ENCODE measurements around the gene BMPR1B. TPM values are rescaled to one million over a fixed set of nuclear protein-coding genes. Genes with fewer than 3 reads are reported as not detected.
"Not testable (repeated sequence)": the region's sequence is repeated elsewhere in the genome, so short reads cannot be mapped to it uniquely, and the experiment has no call there.

BMPR1B gene
- total RNA-seq, 1 experiment from 2014 or later, result 0.42 TPM

- DNase-seq, result no peak
- Histone ChIP-seq H3K36me3 (replicated peaks; ENCODE audit: control insufficient read depth, insufficient read depth, low read length) (no peaks in the 10 kb centered on the region), H3K4me3 (ENCODE audit: insufficient read depth, low read depth, low read length) (no peak overlapping the region), H3K27me3 (ENCODE audit: control insufficient read depth, insufficient read depth, low read length) (no peaks in the 10 kb centered on the region; the same call in 1 of the 2 replicates)
Observed at GRCh38 chr4:95108883-95109421, 351.2 kb downstream of the BMPR1B start.

- no peak overlapping the region for H3K4me3 ChIP-seq (ENCODE audit: insufficient read depth, low read depth, low read length)
- H3K36me3 ChIP-seq (replicated peaks; ENCODE audit: control insufficient read depth, insufficient read depth, low read length), result no peaks in the 10 kb centered on the region
- H3K27me3 ChIP-seq (ENCODE audit: control insufficient read depth, insufficient read depth, low read length), result no peaks in the 10 kb centered on the region
- DNase-seq, result no peak
Observed at GRCh38 chr4:95114521-95114920, 356.8 kb downstream of the BMPR1B start.

GRCh38 chr4:95118497-95118896, 360.7 kb downstream of the BMPR1B start:
- H3K36me3 ChIP-seq (replicated peaks; ENCODE audit: control insufficient read depth, insufficient read depth, low read length), result no peaks in the 10 kb centered on the region
- H3K4me3 ChIP-seq (ENCODE audit: insufficient read depth, low read depth, low read length), result no peak overlapping the region
- DNase-seq, result no peak
- H3K27me3 ChIP-seq (ENCODE audit: control insufficient read depth, insufficient read depth, low read length), result no peaks in the 10 kb centered on the region

- Histone ChIP-seq H3K36me3 (replicated peaks; ENCODE audit: control insufficient read depth, insufficient read depth, low read length) (no peaks in the 10 kb centered on the region), H3K27me3 (ENCODE audit: control insufficient read depth, insufficient read depth, low read length) (no peaks in the 10 kb centered on the region), H3K4me3 (ENCODE audit: insufficient read depth, low read depth, low read length) (no peak overlapping the region)
- DNase-seq, result no peak
Observed at GRCh38 chr4:95120456-95120855, 362.7 kb downstream of the BMPR1B start.

- no peak for DNase-seq
- Histone ChIP-seq H3K27me3 (ENCODE audit: control insufficient read depth, insufficient read depth, low read length) (no peaks in the 10 kb centered on the region), H3K36me3 (replicated peaks; ENCODE audit: control insufficient read depth, insufficient read depth, low read length) (no peaks in the 10 kb centered on the region), H3K4me3 (ENCODE audit: insufficient read depth, low read depth, low read length) (no peak overlapping the region)
Observed at GRCh38 chr4:95122001-95122400, 364.2 kb downstream of the BMPR1B start.

GRCh38 chr4:95124906-95125504, 367.2 kb downstream of the BMPR1B start:
- no peaks in the 10 kb centered on the region for H3K27me3 ChIP-seq (ENCODE audit: control insufficient read depth, insufficient read depth, low read length)
- no peak overlapping the region for H3K4me3 ChIP-seq (ENCODE audit: insufficient read depth, low read depth, low read length)
- no peaks in the 10 kb centered on the region for H3K36me3 ChIP-seq (replicated peaks; ENCODE audit: control insufficient read depth, insufficient read depth, low read length)
- DNase-seq, result peak; percentile 21

GRCh38 chr4:95129031-95129430, 371.3 kb downstream of the BMPR1B start:
- Histone ChIP-seq H3K27me3 (ENCODE audit: control insufficient read depth, insufficient read depth, low read length) (no peaks in the 10 kb centered on the region), H3K36me3 (replicated peaks; ENCODE audit: control insufficient read depth, insufficient read depth, low read length) (no peaks in the 10 kb centered on the region), H3K4me3 (ENCODE audit: insufficient read depth, low read depth, low read length) (no peak overlapping the region)
- DNase-seq, result no peak

GRCh38 chr4:95129821-95130311, 372.1 kb downstream of the BMPR1B start:
- DNase-seq, result no peak
- H3K36me3 ChIP-seq (replicated peaks; ENCODE audit: control insufficient read depth, insufficient read depth, low read length), result no peaks in the 10 kb centered on the region
- H3K27me3 ChIP-seq (ENCODE audit: control insufficient read depth, insufficient read depth, low read length), result no peaks in the 10 kb centered on the region
- H3K4me3 ChIP-seq (ENCODE audit: insufficient read depth, low read depth, low read length), result no peak overlapping the region

- not testable (repeated sequence) for DNase-seq; H3K36me3 ChIP-seq (replicated peaks; ENCODE audit: control insufficient read depth, insufficient read depth, low read length); H3K4me3 ChIP-seq (ENCODE audit: insufficient read depth, low read depth, low read length); H3K27me3 ChIP-seq (ENCODE audit: control insufficient read depth, insufficient read depth, low read length)
Observed at GRCh38 chr4:95134016-95134415, 376.3 kb downstream of the BMPR1B start.

GRCh38 chr4:95139424-95139823, 381.7 kb downstream of the BMPR1B start:
- DNase-seq; H3K4me3 ChIP-seq (ENCODE audit: insufficient read depth, low read depth, low read length); H3K27me3 ChIP-seq (ENCODE audit: control insufficient read depth, insufficient read depth, low read length); H3K36me3 ChIP-seq (replicated peaks; ENCODE audit: control insufficient read depth, insufficient read depth, low read length): not testable (repeated sequence)

- no peak for DNase-seq
- no peaks in the 10 kb centered on the region for H3K27me3 ChIP-seq (ENCODE audit: control insufficient read depth, insufficient read depth, low read length)
- H3K36me3 ChIP-seq (replicated peaks; ENCODE audit: control insufficient read depth, insufficient read depth, low read length), result no peaks in the 10 kb centered on the region
- no peak overlapping the region for H3K4me3 ChIP-seq (ENCODE audit: insufficient read depth, low read depth, low read length)
Observed at GRCh38 chr4:95141361-95141760, 383.6 kb downstream of the BMPR1B start.

- no peaks in the 10 kb centered on the region for H3K36me3 ChIP-seq (replicated peaks; ENCODE audit: control insufficient read depth, insufficient read depth, low read length)
Observed at GRCh38 chr4:95142932-95143331, 385.2 kb downstream of the BMPR1B start.

GRCh38 chr4:95151255-95151654, 393.5 kb downstream of the BMPR1B start:
- H3K27me3 ChIP-seq (ENCODE audit: control insufficient read depth, insufficient read depth, low read length), result no peaks in the 10 kb centered on the region; the same call in 1 of the 2 replicates
- no peaks in the 10 kb centered on the region for H3K36me3 ChIP-seq (replicated peaks; ENCODE audit: control insufficient read depth, insufficient read depth, low read length)
- no peak for DNase-seq
- no peak overlapping the region for H3K4me3 ChIP-seq (ENCODE audit: insufficient read depth, low read depth, low read length)

More at GRCh38 chr4:95142932-95143331, 385.2 kb downstream of the BMPR1B start:
- DNase-seq, result peak; percentile 8
- Histone ChIP-seq H3K4me3 (ENCODE audit: insufficient read depth, low read depth, low read length) (no peak overlapping the region), H3K27me3 (ENCODE audit: control insufficient read depth, insufficient read depth, low read length) (no peaks in the 10 kb centered on the region; the same call in 1 of the 2 replicates)

GRCh38 chr4:95153182-95153581, 395.4 kb downstream of the BMPR1B start:
- no peak overlapping the region for H3K4me3 ChIP-seq (ENCODE audit: insufficient read depth, low read depth, low read length)
- no peaks in the 10 kb centered on the region for H3K27me3 ChIP-seq (ENCODE audit: control insufficient read depth, insufficient read depth, low read length)
- no peak for DNase-seq
- no peaks in the 10 kb centered on the region for H3K36me3 ChIP-seq (replicated peaks; ENCODE audit: control insufficient read depth, insufficient read depth, low read length)

- no peak overlapping the region for H3K4me3 ChIP-seq (ENCODE audit: insufficient read depth, low read depth, low read length)
- no peaks in the 10 kb centered on the region for H3K27me3 ChIP-seq (ENCODE audit: control insufficient read depth, insufficient read depth, low read length)
- H3K36me3 ChIP-seq (replicated peaks; ENCODE audit: control insufficient read depth, insufficient read depth, low read length), result no peaks in the 10 kb centered on the region
- DNase-seq, result peak; percentile 27
Observed at GRCh38 chr4:95155759-95156451, 398.1 kb downstream of the BMPR1B start.
